Right kidney (tissue), 1 donor: ENCODE data around the gene C6.

Experiments
- DNase-seq: peaks from one replicate; pipeline ENCODE4 v3.0.0-alpha.2; 2016

The C6 gene

DNA sequence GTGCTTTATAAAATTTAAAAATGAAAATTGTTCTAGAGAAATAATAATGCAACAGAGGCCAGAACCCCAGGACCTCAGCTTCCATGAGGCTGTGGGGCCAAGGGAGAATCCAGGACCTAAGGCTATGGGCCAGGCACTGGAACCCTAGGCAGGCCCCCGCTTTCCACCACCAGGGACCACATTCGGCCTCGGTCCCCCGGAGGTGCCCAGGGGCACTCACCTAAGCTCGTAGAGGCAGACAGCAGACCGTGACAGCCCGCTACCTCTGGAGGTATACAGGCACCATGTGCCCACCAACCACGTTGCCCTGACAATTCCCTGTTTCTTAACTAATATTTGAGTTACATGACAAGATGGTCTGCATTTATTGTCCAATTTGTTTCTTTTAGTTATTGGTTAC lies 92.7 kb downstream of the C6 start:
- no peak for DNase-seq

DNA sequence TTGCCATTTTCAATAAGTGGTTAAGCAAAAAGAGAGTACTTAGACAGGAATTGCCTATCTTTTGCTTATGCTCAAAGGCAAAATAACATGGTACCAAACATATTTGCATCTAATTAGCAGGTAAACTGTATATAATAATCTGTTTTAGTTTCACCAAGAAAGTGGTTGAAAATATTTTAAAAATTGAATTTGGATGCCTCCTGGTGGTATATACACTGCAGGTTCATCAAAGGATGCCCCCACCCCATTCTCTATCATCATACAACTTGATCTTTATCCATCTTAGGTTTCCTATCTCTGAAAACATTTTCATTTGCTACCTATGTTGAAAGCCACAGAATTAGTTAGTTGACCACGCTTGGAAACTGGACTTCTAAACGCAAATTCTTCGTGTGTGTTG lies 95.2 kb downstream of the C6 start:
- no peak for DNase-seq

DNA sequence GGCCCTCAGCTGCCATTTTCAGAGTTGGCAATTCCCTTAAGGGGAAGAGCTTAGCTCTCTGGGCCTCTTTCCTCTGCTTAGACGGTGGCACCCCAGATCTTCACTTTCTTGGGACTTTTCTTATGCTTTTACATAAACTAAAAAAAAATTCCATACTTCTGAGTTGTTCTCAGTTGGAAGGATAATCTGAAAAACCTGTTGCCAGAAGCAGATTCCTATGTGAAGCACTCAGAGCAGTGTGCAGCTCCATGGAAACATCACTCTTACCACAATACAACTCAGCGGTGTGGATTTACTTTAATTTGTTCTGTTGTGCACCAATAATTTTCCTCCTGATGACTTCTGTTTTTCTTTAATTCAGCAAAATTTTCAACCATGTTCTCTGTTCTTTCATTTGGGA lies 98.1 kb downstream of the C6 start:
- DNase-seq, result no peak

DNA sequence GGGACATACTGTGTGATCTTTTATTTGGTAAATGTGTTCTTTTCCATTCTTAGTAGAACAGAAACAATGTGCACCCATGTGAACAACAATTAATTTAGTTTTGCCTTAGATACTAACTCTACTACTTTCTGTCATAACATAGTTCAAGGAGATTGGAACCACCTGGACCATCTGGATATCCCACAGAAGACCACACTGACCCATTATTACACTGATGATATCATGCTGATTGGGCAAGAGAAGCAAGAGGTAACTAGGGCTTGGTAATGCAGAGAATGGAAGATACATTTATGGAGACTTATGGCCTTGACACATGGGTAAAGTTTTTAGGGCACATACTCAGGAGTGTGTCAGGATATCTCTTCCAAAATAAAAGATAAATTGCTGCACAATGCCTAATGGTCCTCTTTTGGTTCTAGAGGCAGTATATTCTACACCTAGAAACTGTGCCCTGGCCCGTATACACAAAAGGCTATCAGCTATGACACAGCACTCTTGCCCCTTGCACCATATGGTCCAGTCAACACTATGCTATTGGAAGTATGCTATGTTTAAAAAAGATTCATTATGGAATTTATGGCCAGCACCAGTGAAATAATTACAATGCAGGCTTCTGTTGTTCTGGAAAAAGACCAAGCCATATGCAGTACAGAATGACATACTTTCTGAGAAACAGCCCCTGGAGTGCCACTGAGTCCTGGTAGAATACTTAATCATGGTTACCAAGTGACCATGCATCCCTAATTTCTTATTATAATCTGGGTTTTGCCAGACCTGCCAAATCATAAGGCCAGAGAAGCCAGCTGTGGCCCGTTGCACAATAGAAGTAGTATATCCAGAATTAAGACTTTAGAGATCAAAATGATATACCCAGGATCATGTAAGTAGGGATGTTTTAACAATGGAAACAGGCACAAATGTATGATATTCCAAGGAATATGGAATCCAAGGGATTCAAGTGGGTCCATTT lies 100.6 kb downstream of the C6 start:
- no peak for DNase-seq

DNA sequence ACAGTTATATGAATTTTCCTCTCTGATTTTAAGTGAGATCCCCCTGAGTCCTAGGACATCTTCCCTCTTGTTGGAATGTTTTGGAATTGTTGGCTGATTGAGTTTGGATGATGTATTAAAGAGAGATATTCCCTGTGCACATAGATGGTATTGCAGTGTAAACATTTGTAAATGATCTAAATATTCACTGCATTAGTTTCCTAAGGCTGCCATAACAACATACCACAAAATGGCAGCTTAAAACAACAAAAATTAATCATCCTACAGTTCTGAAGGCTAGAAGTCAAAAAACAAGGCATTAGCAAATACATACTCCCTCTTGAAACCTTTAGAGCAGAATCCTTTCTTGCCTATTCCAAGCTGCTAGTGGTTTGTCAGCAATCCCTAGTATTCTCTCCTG lies 104.1 kb downstream of the C6 start:
- no peak for DNase-seq

DNA sequence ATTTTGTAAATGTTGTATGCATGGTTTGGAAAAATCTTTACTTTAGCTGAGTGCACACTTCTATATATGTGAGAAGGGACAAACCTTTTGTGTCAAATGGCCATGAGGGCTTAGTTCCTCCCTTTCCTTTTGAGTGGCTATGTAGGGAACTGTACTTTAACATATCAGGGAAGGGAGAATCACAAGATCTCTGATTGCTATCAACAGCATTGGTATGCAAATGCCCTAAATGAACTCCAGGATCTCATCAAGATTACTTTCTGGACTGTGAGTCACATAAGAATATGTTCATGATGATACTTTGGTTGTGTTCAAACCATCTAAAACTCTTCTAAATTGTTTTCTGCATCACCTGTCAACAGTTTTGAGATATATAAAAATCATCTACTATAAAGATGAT lies 111.0 kb downstream of the C6 start:
- no peak for DNase-seq

DNA sequence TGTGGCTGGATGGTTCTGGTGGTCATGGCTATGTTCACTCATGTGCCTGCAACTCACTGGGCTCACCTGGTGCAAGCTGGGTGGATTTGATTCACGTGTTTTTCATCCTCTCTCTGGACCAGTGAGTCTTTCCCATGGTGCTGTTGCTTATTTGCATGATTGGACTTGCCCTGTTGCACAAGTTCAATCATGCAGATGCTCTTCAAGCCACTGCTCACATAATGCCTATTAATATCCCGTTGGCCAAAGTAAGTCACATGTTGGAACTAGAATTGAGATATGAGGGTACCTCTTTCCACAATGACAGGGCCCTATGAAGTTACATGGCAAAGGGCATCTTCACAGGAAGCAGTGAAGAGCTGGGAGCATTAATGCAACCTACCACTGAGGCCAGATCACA lies 115.7 kb downstream of the C6 start:
- DNase-seq, result no peak

DNA sequence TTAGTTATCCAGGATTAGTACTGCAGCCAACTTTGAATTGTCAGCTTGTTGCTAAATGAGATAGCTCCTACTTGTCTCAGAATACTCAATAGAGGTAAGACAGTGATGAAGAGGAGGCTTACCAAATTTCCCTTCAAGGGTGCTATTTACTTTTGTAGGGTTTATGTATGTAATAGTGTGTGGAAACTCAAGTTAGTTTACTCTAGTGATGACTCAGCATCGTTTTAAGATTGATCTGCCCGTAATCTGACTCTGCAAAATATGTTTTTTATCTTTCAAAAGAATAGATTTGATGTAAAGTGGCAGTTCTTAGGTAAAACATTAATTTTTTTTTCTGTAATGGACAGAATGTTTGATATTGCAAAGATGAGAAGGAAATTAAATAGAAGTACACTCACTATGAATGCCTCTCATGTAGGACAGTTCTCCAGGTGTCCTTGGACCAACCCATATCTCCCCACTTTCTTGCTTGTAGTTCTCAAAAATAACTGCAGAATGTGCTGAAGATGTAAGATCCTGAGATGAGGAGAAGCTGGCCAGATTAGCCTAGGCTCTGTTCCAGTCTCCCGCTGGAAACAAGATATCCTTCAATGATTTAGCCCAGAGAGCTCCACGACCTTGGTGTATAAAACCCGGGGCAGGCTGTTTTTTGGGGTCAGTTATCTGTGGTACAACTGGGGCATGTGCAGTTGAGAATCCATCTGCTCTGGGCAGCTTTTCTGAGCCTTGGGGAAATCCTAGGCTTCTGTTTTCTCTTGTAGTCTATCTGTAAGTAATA lies 117.8 kb downstream of the C6 start:
- no peak for DNase-seq

DNA sequence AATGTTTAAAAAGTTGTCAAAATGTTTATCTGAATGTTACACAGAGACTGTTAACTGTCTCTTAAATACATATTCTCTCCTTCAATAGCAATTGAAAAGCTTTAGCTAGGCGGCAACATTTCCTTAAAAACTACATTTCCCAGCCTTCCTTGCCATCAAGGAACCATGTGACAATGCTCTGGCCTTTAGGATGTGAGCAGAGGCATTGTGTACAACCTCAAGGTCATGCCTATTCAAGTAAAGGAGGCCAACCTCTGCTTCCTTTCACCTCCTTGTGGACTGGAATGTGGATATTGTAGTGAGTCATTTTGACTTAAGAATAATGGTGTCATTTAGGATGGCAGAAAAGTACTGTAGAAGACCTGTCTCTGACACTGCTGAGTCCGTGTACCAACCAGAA lies 118.5 kb downstream of the C6 start:
- DNase-seq, result no peak

DNA sequence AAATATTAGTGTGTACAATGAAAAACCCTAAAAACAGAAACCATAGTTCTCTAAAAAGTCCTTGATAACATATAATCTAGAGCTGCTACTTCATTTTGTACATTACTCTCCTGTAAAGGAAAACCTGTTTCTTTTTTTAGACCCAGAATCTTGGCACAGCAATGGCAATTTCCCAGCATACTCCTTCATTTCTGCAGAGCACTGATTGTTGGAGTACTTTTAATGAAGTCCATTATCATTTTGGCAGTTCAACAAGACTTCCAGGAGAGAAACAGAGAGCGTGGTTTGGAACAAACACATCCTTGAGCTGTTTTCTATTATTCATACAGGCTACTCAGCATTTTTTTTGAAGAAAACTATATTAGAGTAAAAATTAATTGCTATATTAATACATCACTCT lies 119.5 kb downstream of the C6 start:
- no peak for DNase-seq
